Spleen (tissue), 7 donors: Measurements from ENCODE around the gene AQP1.

ENCODE experiments used
- POLR2A ChIP-seq, 3 donors: fragments of 450-650 bp; IDR thresholded peaks; one replicate each; pipeline ENCODE4 v1.5.1; 2017; ENCODE audit warnings: antibody characterized with exemption in 3 of 3, mild to moderate bottlenecking in 1 of 3
- TF ChIP-seq, protein P1 (sequence below), 11 experiments: fragments of 200-600 bp in 7 of 11; fragments of 450-650 bp in 4 of 11; sonication (generic) in 4 of 11; IDR thresholded peaks in 8 of 11; conservative IDR thresholded peaks in 3 of 11; 1 replicate in 7 of 11; 2 replicates in 4 of 11; pipeline versions ENCODE4 v1.4.0 to v1.8.0; 2016 to 2021; ENCODE audit warnings: antibody characterized with exemption in 11 of 11, inconsistent platforms in 4 of 11, mild to moderate bottlenecking in 1 of 11
- donor health status: DM: no; HTN: no; CAD: no; lungs with moderate emphysema.
- donor health status: DM: no; HTN: no; CAD: no.
- donor health status: DM: no; HTN: no; CAD: no.

DNA sequence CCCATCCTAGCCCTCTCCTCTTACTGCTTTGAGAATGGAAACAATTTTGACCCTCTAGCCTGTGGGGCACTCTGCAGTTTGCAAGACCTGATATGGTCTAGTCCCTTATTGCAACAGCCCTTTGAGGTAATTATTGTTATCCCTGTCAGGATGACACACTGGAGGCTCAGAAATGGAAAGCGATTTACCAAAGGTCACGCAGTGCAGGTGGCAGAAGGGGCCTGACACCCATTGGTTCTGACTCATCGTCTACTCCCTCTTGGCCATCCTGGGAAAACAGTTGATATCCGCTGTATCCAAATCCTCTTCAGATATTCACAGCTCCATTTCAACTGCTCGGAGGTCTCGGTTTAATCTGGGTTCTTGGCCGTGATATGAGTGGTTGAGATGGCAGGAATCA lies 44.7 kb upstream of the AQP1 start:
- TF ChIP-seq, protein P1, sequence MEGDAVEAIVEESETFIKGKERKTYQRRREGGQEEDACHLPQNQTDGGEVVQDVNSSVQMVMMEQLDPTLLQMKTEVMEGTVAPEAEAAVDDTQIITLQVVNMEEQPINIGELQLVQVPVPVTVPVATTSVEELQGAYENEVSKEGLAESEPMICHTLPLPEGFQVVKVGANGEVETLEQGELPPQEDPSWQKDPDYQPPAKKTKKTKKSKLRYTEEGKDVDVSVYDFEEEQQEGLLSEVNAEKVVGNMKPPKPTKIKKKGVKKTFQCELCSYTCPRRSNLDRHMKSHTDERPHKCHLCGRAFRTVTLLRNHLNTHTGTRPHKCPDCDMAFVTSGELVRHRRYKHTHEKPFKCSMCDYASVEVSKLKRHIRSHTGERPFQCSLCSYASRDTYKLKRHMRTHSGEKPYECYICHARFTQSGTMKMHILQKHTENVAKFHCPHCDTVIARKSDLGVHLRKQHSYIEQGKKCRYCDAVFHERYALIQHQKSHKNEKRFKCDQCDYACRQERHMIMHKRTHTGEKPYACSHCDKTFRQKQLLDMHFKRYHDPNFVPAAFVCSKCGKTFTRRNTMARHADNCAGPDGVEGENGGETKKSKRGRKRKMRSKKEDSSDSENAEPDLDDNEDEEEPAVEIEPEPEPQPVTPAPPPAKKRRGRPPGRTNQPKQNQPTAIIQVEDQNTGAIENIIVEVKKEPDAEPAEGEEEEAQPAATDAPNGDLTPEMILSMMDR (IDR thresholded peaks at IDR 0.05 in 8 of 11, conservative IDR thresholded peaks at IDR 0.05 in 3 of 11) = no peak
- no peak for TF ChIP-seq POLR2A (IDR thresholded peaks at IDR 0.05)
